Measurements from ENCODE around the gene CHAT. TPM values are rescaled to one million over a fixed set of nuclear protein-coding genes. Genes with fewer than 3 reads are reported as not detected.

The CHAT gene
- total RNA-seq, 1 donor from 2014 or later = not detected

DNA sequence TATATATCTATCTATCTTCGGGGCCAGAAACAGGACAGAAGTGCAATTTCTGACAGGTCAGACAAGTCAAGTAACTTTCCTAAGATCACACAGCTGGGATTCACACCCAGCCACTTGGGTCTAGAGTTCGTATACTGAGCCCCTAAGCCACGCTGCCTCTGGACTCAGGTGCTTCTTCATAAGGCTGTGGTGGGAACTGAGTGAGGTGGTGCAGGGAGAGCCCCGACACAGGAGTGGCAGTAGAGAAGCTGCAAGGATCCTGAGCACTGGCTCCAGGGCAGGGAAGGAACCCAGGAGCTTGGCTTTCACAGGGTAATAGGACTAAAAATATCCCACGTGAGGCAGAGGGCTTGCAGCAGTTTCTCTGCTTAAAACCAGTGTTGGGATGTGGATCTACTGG, 99.4 kb downstream of the CHAT start:
- no peak for FAIRE-seq
- DNase-seq (ENCODE audit: low spot score in 2 of 2) = no peak

Other genes with a start within 250 kb of the CHAT start
- gene DRGX, start 217.9 kb upstream of the CHAT start, total RNA-seq = not detected
- gene ERCC6, start 74.9 kb upstream of the CHAT start, total RNA-seq = 31.8 TPM
- gene SLC18A3, start 3.7 kb upstream of the CHAT start, total RNA-seq = under 0.01 TPM
- not detected for gene C10orf53, start 65.6 kb downstream of the CHAT start, total RNA-seq
- 6.9 TPM for gene OGDHL, start 148.3 kb downstream of the CHAT start, total RNA-seq

All from frontal cortex (tissue), 4 donors.